ENCODE results near the gene ATG16L2. TPM values are rescaled to one million over a fixed set of nuclear protein-coding genes. Genes with fewer than 3 reads are reported as not detected.
"Not testable (repeated sequence)": the region's sequence is repeated elsewhere in the genome, so short reads cannot be mapped to it uniquely, and the experiment has no call there.

Gene ATG16L2
- total RNA-seq, 1 donor from 2014 or later: 38.0 TPM

DNA sequence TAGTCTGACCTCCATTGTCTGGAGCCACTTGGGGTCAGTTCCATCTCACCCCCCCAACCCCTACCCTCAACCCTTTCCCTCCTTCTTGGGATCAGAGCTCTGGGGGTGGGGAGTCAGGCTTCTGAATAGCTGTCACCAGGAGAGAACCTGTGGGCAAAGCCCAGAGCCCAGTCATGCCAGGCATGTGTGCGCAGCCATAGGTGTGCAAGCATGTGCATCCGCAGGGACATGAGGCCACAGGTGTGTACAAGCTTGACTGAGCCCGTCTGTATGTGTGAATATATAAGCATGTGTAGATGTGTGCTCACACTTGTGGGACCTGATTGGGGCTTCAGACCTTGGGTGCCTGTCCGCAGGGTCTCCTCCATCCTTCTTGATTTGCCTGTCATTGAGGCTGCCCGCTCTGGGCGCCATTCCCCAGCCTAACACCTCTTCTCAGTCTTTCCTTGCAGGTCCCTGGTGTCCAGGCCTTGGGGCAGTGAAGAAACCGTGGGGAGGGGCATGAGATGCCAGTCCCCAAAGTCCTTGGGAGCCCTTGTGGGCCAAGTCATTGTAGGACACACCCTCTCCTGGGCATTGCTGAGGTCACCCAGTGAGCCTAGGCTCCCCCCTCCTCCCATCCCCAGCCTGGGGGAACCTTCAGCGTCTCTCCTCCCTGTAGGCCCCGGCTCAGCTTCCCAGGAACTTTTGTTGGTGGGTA is 9.0 kb downstream of the ATG16L2 start:
- DNase-seq (ENCODE audit: low spot score): no peak

- DNase-seq (ENCODE audit: low spot score): no peak
Observed at GRCh38 chr11:72824020-72824419, 9.8 kb downstream of the ATG16L2 start.

- DNase-seq (ENCODE audit: low spot score): no peak
Observed at GRCh38 chr11:72824811-72825505, 10.7 kb downstream of the ATG16L2 start.

GRCh38 chr11:72825661-72826060 is 11.4 kb downstream of the ATG16L2 start:
- no peak for DNase-seq (ENCODE audit: low spot score)

DNA sequence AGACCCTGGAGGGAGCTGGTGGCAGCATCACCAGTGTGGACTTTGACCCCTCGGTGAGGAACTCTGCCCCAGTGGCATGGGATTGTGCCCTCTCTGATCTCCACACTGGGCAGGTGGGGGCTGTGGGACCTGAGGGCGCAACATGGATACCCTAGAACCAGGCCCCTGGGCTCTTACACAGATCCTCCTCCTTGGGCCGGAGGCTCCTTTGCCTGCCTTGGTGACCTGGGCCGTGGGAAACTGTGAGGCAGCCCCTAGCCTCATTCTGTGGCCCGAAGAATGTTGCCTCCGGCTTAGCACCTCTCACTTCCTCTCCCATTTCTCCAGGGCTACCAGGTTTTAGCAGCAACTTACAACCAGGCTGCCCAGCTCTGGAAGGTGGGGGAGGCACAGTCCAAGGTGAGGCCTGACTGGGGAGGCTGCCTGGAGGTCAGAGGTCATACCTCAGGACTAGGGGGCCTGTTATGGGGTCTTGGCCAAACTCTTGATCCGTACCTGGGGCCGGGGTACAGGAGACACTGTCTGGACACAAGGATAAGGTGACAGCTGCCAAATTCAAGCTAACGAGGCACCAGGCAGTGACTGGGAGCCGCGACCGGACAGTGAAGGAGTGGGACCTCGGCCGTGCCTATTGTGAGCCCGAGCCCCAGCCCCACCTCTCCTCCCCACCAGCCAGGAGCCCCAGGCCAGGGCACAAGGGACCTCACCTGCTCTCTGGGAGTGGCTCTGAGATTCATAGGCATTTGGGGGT is 12.2 kb downstream of the ATG16L2 start:
- no peak for DNase-seq (ENCODE audit: low spot score)

- no peak for DNase-seq (ENCODE audit: low spot score)
Observed at GRCh38 chr11:72826942-72827480, 12.8 kb downstream of the ATG16L2 start.

- not testable (repeated sequence) for DNase-seq (ENCODE audit: low spot score)
Observed at GRCh38 chr11:72827656-72828055, 13.4 kb downstream of the ATG16L2 start.

DNA sequence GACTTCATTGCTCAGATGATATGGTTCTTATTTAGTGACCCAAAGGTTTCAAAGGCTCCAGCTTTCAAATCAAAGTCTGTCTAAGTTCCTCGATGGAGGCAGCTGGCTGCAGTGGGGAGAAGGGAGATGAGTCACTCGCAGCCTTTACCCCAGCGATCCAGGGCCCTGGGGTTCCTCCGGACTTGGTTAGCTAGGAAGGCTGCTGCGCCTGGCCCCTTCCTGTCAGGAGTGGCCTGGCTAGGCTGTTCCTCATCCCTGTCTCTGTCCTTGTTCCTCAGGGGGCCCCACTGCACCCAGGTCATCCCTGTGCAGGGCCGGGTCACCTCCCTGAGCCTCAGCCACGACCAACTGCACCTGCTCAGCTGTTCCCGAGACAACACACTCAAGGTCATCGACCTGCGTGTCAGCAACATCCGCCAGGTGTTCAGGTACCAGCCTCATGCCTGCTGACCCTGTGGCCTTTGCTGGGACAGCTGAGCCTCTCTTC is 13.9 kb downstream of the ATG16L2 start:
- DNase-seq (ENCODE audit: low spot score): no peak

DNA sequence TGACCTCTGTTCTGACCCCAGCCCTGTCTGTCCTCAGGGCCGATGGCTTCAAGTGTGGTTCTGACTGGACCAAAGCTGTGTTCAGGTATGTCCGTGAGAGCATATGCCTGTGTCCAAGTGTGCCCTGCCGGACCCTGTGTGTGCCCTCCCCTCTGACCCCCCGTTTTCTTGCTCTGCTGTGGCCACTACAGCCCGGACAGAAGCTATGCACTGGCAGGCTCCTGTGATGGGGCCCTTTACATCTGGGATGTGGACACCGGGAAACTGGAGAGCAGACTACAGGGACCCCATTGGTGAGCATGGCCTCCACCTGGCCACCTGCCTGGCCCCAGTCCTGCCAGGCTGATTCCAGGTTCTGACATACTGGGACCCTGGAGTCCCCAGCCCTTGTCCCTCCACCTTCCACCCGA is 14.5 kb downstream of the ATG16L2 start:
- DNase-seq (ENCODE audit: low spot score): no peak

DNA sequence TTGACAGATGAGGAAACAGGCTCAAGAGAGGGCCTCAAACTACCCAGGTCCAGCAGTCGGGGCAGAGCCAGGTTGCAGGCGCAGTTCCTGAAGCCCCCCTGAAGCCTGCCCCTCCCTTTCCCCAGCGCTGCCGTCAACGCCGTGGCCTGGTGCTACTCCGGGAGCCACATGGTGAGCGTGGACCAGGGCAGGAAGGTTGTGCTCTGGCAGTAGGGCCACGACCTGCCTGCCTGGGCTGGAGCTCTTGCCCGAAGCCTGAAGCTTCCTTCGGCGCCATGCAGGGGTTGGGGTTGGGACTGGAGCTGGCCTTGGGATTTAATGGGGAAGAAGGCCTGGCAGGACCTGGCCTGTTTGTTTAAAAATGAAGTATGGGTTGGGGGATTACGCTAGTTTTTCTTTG is 15.0 kb downstream of the ATG16L2 start:
- no peak for DNase-seq (ENCODE audit: low spot score)

- DNase-seq (ENCODE audit: low spot score): no peak
Observed at GRCh38 chr11:72829884-72830533, 15.8 kb downstream of the ATG16L2 start.

- DNase-seq (ENCODE audit: low spot score): peak; percentile 84
Observed at GRCh38 chr11:72831521-72832300, 17.5 kb downstream of the ATG16L2 start.

DNA sequence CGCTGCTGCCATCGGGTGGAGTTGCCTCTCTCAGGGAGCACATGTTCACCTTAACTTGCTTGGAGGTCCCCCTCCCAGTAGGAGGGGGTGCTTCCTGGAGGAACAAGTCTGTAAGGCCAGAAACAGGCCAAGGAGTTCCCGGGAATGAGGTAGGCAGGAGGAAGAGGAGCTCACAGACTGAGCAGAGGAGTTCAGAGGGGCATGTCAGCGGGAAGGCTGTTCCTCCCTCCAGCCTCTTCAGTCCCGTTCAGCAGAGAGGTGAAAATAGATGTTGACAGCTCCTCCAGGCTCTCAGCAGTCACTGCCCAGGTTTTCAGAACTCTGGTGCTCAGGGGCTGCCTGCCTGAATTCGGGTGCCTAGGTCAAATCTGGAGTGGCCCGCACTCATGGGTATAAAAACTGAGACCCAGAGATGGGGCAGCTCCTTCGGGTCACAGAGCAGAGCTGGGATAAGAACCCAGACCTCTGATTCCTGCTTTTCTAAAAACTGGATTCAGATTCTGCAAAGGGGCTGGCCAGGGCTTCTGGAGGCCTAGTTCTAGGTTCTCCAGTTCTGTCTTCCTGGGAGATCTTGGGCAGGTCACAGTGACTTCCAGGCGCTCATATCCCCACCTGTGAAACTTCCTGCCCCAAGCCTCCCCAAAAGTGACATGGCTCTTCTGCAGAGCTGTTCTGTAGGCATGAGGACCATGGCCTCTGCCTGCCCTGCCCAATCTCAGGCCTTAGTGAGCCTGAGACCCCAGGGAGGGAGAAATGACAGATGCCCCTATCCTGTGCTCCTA is 18.3 kb downstream of the ATG16L2 start:
- no peak for DNase-seq (ENCODE audit: low spot score)

DNA sequence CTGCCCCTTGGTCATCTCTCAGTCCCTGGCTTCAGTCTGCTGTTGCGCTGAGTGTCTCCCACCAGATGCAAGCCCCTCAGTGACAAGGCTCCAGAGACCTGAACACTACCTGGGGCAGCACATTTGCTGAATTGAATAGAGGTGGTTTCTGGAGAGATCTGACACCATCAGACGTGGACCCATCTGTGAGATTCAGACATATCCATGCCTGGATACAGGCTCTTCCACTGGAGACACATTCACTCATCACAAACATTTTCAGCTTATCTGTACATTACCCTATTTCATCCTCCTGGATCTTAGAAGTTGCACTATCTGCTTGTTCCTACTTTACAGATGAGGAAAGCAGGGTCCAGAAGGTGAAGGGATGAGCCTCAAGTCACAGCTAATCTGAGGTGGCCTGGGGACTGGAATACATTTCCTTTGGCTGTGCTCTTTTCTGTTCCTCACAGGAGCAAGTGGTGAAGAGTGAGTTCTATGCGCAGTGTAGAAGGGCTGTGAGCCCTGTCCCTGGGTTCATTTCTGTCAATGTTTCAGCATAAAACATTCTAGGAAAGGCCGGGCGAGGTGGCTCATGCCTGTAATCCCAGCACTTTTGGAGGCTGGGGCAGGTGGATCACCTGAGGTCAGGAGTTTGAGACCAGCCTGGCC is 19.0 kb downstream of the ATG16L2 start:
- no peak for DNase-seq (ENCODE audit: low spot score)

GRCh38 chr11:72833811-72834493 is 19.7 kb downstream of the ATG16L2 start:
- peak; percentile 57 for DNase-seq (ENCODE audit: low spot score)

DNA sequence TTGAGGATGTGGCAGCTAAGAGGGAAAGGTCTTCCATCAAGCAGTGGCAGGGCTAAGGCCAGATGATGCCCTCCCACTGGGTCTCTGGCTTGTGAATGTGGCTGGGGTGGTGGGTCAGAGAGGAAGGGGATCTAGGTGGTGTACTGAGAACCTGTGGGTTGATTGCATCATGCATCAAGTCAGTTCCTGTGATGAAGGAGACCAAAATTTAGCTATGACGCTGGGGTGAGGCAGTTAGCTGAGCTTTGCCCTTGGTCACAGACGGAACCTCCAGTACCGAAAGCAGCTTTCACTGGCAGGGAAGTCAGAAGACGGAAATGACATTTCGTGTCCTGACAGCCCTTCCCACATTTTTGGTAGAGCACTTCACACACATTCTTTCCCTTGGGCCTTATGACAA is 20.7 kb downstream of the ATG16L2 start:
- DNase-seq (ENCODE audit: low spot score): no peak

DNA sequence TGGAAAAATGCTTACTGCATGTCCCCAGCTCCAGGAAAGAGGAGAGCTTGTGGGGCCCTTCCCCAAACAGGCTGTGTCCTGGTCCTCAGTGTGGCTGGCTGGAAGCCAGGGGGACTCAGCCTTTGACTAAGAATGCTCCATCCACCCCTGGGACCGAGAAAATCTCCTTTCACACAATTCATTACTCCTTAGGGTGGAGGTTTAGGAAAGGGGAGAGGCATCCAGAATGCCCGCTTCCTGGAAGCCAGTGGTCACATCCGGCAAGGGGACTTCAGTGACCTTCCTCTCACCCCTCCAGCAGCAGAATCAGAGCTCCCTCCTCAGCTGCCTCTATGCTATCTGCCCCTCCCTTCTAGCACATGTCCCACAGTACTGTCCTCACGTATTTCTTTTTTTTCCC is 21.9 kb downstream of the ATG16L2 start:
- DNase-seq (ENCODE audit: low spot score): peak; percentile 46

GRCh38 chr11:72838691-72839305 is 24.6 kb downstream of the ATG16L2 start:
- no peak for DNase-seq (ENCODE audit: low spot score)

All from umbilical cord (tissue), 2 donors.